H9 (cell line): ENCODE results near the gene RERE. TPM values are rescaled to one million over a fixed set of nuclear protein-coding genes. Genes with fewer than 3 reads are reported as not detected.

Source experiments
- DNase-seq: peaks from one replicate; pipeline ENCODE4 v3.0.0-alpha.2; 2017
- H2AFZ ChIP-seq: one replicate; pipeline ENCODE4 v1.6.1; 2013; ENCODE audit warnings: mild to moderate bottlenecking, low read length, control low read depth, moderate library complexity
- H2AK5ac ChIP-seq: 2 replicates; pipeline ENCODE4 v1.6.1; 2013; ENCODE audit warnings: low read length, control low read depth, mixed read lengths; ENCODE audit not compliant: insufficient read length
- H2BK120ac ChIP-seq: one replicate; pipeline ENCODE4 v1.6.1; 2013; ENCODE audit warnings: low read depth, mild to moderate bottlenecking, low read length, control low read depth, inconsistent platforms; ENCODE audit not compliant: poor library complexity, severe bottlenecking
- H2BK12ac ChIP-seq: 2 replicates; pipeline ENCODE4 v1.6.1; 2013; ENCODE audit warnings: low read length, control low read depth, mixed read lengths, low read depth; ENCODE audit not compliant: insufficient read length
- H2BK15ac ChIP-seq: 2 replicates; pipeline ENCODE4 v1.6.1; 2013; ENCODE audit warnings: low read depth, low read length, control low read depth
- H2BK20ac ChIP-seq: one replicate; pipeline ENCODE4 v1.6.1; 2013; ENCODE audit warnings: low read depth, mild to moderate bottlenecking, low read length, control low read depth, inconsistent platforms; ENCODE audit not compliant: poor library complexity, severe bottlenecking
- H2BK5ac ChIP-seq: 2 replicates; pipeline ENCODE4 v1.6.1; 2013; ENCODE audit warnings: low read length, control low read depth, mixed read lengths; ENCODE audit not compliant: insufficient read length
- H3K14ac ChIP-seq: 2 replicates; pipeline ENCODE4 v1.6.1; 2013; ENCODE audit warnings: low read length, control low read depth; ENCODE audit not compliant: insufficient read depth
- H3K18ac ChIP-seq: 2 replicates; pipeline ENCODE4 v1.6.1; 2013; ENCODE audit warnings: low read depth, mild to moderate bottlenecking, mixed read lengths, low read length, control low read depth; ENCODE audit not compliant: insufficient read length
- H3K23ac ChIP-seq: 2 replicates; pipeline ENCODE4 v1.6.1; 2013; ENCODE audit warnings: low read length, control low read depth, mixed read lengths, low read depth; ENCODE audit not compliant: insufficient read length
- H3K23me2 ChIP-seq: 2 replicates; pipeline ENCODE4 v1.6.1; 2013; ENCODE audit warnings: low read depth, mild to moderate bottlenecking, mixed read lengths, low read length, control low read depth; ENCODE audit not compliant: insufficient read length, poor library complexity, severe bottlenecking
- H3K27ac ChIP-seq: 2 replicates; pipeline ENCODE4 v1.5.1; 2013; ENCODE audit warnings: low read length, control low read depth, mixed read lengths, low read depth; ENCODE audit not compliant: insufficient read length
- H3K27me3 ChIP-seq: 2 replicates; pipeline ENCODE4 v1.6.1; 2013; ENCODE audit warnings: low read length, control low read depth, inconsistent platforms; ENCODE audit not compliant: insufficient read depth
- H3K4ac ChIP-seq: 2 replicates; pipeline ENCODE4 v1.6.1; 2013; ENCODE audit warnings: low read depth, mild to moderate bottlenecking, control low read depth, inconsistent platforms, low read length, moderate library complexity
- H3K4me1 ChIP-seq: 2 replicates; pipeline ENCODE4 v1.6.1; 2013; ENCODE audit warnings: low read length, control low read depth, inconsistent platforms; ENCODE audit not compliant: insufficient read depth
- H3K4me2 ChIP-seq: 2 replicates; pipeline ENCODE4 v1.6.1; 2013; ENCODE audit warnings: low read length, control low read depth, mixed read lengths; ENCODE audit not compliant: insufficient read length, insufficient read depth
- H3K56ac ChIP-seq: 2 replicates; pipeline ENCODE4 v1.6.1; 2013; ENCODE audit warnings: low read depth, mild to moderate bottlenecking, mixed read lengths, low read length, control low read depth; ENCODE audit not compliant: insufficient read length
- H3K79me1 ChIP-seq: 2 replicates; pipeline ENCODE4 v1.6.1; 2013; ENCODE audit warnings: low read depth, mild to moderate bottlenecking, moderate library complexity, low read length, control low read depth, inconsistent platforms; ENCODE audit not compliant: insufficient read depth, poor library complexity, severe bottlenecking
- H3K79me2 ChIP-seq: 2 replicates; pipeline ENCODE4 v1.6.1; 2013; ENCODE audit warnings: low read length, control low read depth, inconsistent platforms; ENCODE audit not compliant: insufficient read depth
- H3K9ac ChIP-seq: 2 replicates; pipeline ENCODE4 v1.6.1; 2013; ENCODE audit warnings: low read length, control low read depth, mixed read lengths; ENCODE audit not compliant: insufficient read length; ENCODE audit errors: extremely low read depth
- H3K9me3 ChIP-seq: one replicate; pipeline ENCODE4 v1.6.1; 2013; ENCODE audit warnings: low read depth, low read length, inconsistent platforms; ENCODE audit not compliant: control insufficient read depth
- H3T11ph ChIP-seq: one replicate; pipeline ENCODE4 v1.6.1; 2013; ENCODE audit warnings: mild to moderate bottlenecking, low read length, control low read depth, inconsistent platforms
- H4K20me1 ChIP-seq: one replicate; pipeline ENCODE4 v1.6.1; 2013; ENCODE audit not compliant: control insufficient read depth, insufficient read length, insufficient read depth
- H4K5ac ChIP-seq: 2 replicates; pipeline ENCODE4 v1.6.1; 2013; ENCODE audit warnings: low read depth, mild to moderate bottlenecking, mixed read lengths, low read length, control low read depth; ENCODE audit not compliant: insufficient read length
- H4K8ac ChIP-seq: replicated peaks from 2 replicates; pipeline ENCODE4 v1.6.1; 2013; ENCODE audit warnings: low read length, control low read depth, mixed read lengths, low read depth; ENCODE audit not compliant: insufficient read length
- H4K91ac ChIP-seq: 2 replicates; pipeline ENCODE4 v1.6.1; 2013; ENCODE audit warnings: low read depth, mild to moderate bottlenecking, moderate library complexity, mixed read lengths, low read length, control low read depth; ENCODE audit not compliant: insufficient read length
- H3K27ac Mint-ChIP-seq, 3 experiments: 2 replicates in 2 of 3; 3 replicates in 1 of 3; pipeline ENCODE4 v1.8.0; 2020 to 2021; ENCODE audit warnings: mixed read lengths in 3 of 3, mild to moderate bottlenecking in 1 of 3, moderate library complexity in 1 of 3
- H3K27me3 Mint-ChIP-seq: 2 replicates; pipeline ENCODE4 v1.8.0; 2021; ENCODE audit warnings: low read depth, mild to moderate bottlenecking, moderate library complexity, mixed read lengths
- H3K36me3 Mint-ChIP-seq, 3 experiments: 2 replicates in 2 of 3; 3 replicates in 1 of 3; pipeline ENCODE4 v1.8.0; 2020 to 2021; ENCODE audit warnings: low read depth in 3 of 3, mixed read lengths in 3 of 3; ENCODE audit not compliant: insufficient read depth in 1 of 3
- H3K4me1 Mint-ChIP-seq, 2 experiments: 2 replicates each; pipeline ENCODE4 v1.8.0; 2020; ENCODE audit warnings: mixed read lengths in 2 of 2
- H3K4me3 Mint-ChIP-seq, 2 experiments: 2 replicates in 1 of 2; 3 replicates in 1 of 2; pipeline ENCODE4 v1.8.0; 2020 to 2021; ENCODE audit warnings: mild to moderate bottlenecking in 2 of 2, mixed read lengths in 2 of 2, moderate library complexity in 1 of 2
- H3K9me3 Mint-ChIP-seq, 2 experiments: 2 replicates in 1 of 2; 3 replicates in 1 of 2; pipeline ENCODE4 v1.8.0; 2020; ENCODE audit warnings: mild to moderate bottlenecking in 2 of 2, mixed read lengths in 2 of 2, moderate library complexity in 1 of 2
- CTCF ChIP-seq: fragments of 200-600 bp; sonication (generic); conservative IDR thresholded peaks from 3 replicates; pipeline ENCODE4 v1.8.0; 2021; ENCODE audit warnings: antibody characterized with exemption, mild to moderate bottlenecking
- whole genome bisulfite sequencing: extraction: QIAGEN DNeasy Blood & Tissue Kit; methylation state at CpG from one replicate; pipeline ENCODE4 v1.1.7; 2013; ENCODE audit warnings: missing lambda C conversion rate, low lambda C conversion rate, mixed read lengths; ENCODE audit not compliant: insufficient read length; ENCODE audit errors: extremely low coverage; 5-methylcytosine and 5-hydroxymethylcytosine counted together
- total RNA-seq: library from RNA; stranded (reverse); gene quantifications from 2 replicates; pipeline ENCODE4 v1.2.1, GENCODE V29; 2021

The RERE gene
- total RNA-seq, 1 experiment from 2014 or later, result 103 TPM

- H3K27me3 Mint-ChIP-seq, result no peaks in the 10 kb centered on the region
- H4K5ac ChIP-seq, result no peak overlapping the region
- no peaks in the 10 kb centered on the region for H3K27me3 ChIP-seq
- no peak overlapping the region for H3K18ac ChIP-seq
- no peak overlapping the region for H3K9ac ChIP-seq
- H3K27ac ChIP-seq, result no peak overlapping the region
- no peaks in the 10 kb centered on the region for H3K23me2 ChIP-seq
- H2BK120ac ChIP-seq, result no peak overlapping the region
- H3K27ac Mint-ChIP-seq, result peak overlapping the region in 2 of 3 experiments; percentile 54 to 83; a peak in 5 of 7 replicates
- no peak overlapping the region for H4K8ac ChIP-seq
- TF ChIP-seq CTCF, result no peak
- H3K79me2 ChIP-seq, result peaks cover 34% of the 10 kb centered on the region; the same call in 1 of the 2 replicates
- H2AK5ac ChIP-seq, result no peak overlapping the region
- H3K79me1 ChIP-seq, result peaks cover 11% of the 10 kb centered on the region
- no peak for DNase-seq
- H3K4me2 ChIP-seq, result no peak overlapping the region
- WGBS, result no CpG with 5 or more reads among the region's 3 CpGs
- no peak overlapping the region for H2BK15ac ChIP-seq
- H3T11ph ChIP-seq, result no peak overlapping the region
- H2AFZ ChIP-seq, result no peak overlapping the region
- no peak overlapping the region for H3K56ac ChIP-seq
- no peak overlapping the region for H2BK5ac ChIP-seq
- no peak overlapping the region for H2BK20ac ChIP-seq
- H3K9me3 Mint-ChIP-seq, result no peaks in the 10 kb centered on the region
- no peaks in the 10 kb centered on the region for H3K4me1 ChIP-seq
- H4K20me1 ChIP-seq, result no peaks in the 10 kb centered on the region
- H3K36me3 Mint-ChIP-seq, result peaks cover 26 to 41% (median 27%) of the 10 kb centered on the region in 3 experiments
- no peak overlapping the region for H4K91ac ChIP-seq
- H3K23ac ChIP-seq, result no peak overlapping the region
- no peak overlapping the region for H3K4ac ChIP-seq
- no peak overlapping the region for H3K14ac ChIP-seq
- H3K4me1 Mint-ChIP-seq, result peaks cover 27 to 35% of the 10 kb centered on the region in 2 experiments
- H2BK12ac ChIP-seq, result no peak overlapping the region
- H3K9me3 ChIP-seq, result no peaks in the 10 kb centered on the region
- H3K4me3 Mint-ChIP-seq, result no peak overlapping the region
These were observed 166.1 kb downstream of the RERE start for GRCh38 chr1:8651236-8651890.
